Measurements from ENCODE around the gene FBXO5. TPM values are rescaled to one million over a fixed set of nuclear protein-coding genes. Genes with fewer than 3 reads are reported as not detected.

FBXO5 gene
- total and polyA plus RNA-seq, 2 experiments from 2014 or later, result 49.6 to 51.2 TPM

- DNase-seq (ENCODE audit: low spot score) (no peak), ATAC-seq (no peak)
- Histone ChIP-seq H3K27ac (ENCODE audit: low read depth) (no peak overlapping the region), H3K9me2 (ENCODE audit: insufficient read depth) (no peaks in the 10 kb centered on the region), H2AFZ (no peak overlapping the region), H3K4me2 (no peak overlapping the region), H4K20me1 (replicated peaks; ENCODE audit: insufficient read depth) (peaks cover 49% of the 10 kb centered on the region), H3K27me3 (ENCODE audit: insufficient read depth) (no peaks in the 10 kb centered on the region), H3K4me1 (ENCODE audit: insufficient read depth) (no peaks in the 10 kb centered on the region), H3K79me2 (replicated peaks; ENCODE audit: insufficient read depth) (peaks cover 88% of the 10 kb centered on the region), H3F3A (replicated peaks; ENCODE audit: low read depth) (no peaks in the 10 kb centered on the region), H3K4me3 (no peak overlapping the region), H3K36me3 (ENCODE audit: insufficient read depth) (peaks cover 44% of the 10 kb centered on the region; the same call in 1 of the 2 replicates)
- Mint-ChIP-seq H3K9me3 (no peaks in the 10 kb centered on the region), H3K4me3 (no peak overlapping the region), H3K27ac (no peak overlapping the region), H3K36me3 (ENCODE audit: low read depth) (peaks cover 46% of the 10 kb centered on the region), H3K27me3 (ENCODE audit: insufficient read depth, low read depth, poor library complexity) (peaks cover 2% of the 10 kb centered on the region), H3K4me1 (no peaks in the 10 kb centered on the region)
- no peak for TF ChIP-seq POLR2AphosphoS5 (IDR thresholded peaks at IDR 0.05; ENCODE audit: low read depth)
- no peak for TF ChIP-seq ZNF462 (CRISPR knock-in tag; IDR thresholded peaks at IDR 0.05)
- no peak for TF ChIP-seq CREB1 (CRISPR knock-in tag; IDR thresholded peaks at IDR 0.05; ENCODE audit: low read depth)
- no peak for TF ChIP-seq EZH2phosphoT487 (IDR thresholded peaks at IDR 0.05; ENCODE audit: unreplicated experiment)
- TF ChIP-seq STAT1 (IDR thresholded peaks at IDR 0.05; ENCODE audit: unreplicated experiment), result no peak
- no peak for TF ChIP-seq NANOG (IDR thresholded peaks at IDR 0.05; ENCODE audit: borderline replicate concordance)
- TF ChIP-seq JUNB (IDR thresholded peaks at IDR 0.05; ENCODE audit: unreplicated experiment), result no peak
- TF ChIP-seq, protein P1, sequence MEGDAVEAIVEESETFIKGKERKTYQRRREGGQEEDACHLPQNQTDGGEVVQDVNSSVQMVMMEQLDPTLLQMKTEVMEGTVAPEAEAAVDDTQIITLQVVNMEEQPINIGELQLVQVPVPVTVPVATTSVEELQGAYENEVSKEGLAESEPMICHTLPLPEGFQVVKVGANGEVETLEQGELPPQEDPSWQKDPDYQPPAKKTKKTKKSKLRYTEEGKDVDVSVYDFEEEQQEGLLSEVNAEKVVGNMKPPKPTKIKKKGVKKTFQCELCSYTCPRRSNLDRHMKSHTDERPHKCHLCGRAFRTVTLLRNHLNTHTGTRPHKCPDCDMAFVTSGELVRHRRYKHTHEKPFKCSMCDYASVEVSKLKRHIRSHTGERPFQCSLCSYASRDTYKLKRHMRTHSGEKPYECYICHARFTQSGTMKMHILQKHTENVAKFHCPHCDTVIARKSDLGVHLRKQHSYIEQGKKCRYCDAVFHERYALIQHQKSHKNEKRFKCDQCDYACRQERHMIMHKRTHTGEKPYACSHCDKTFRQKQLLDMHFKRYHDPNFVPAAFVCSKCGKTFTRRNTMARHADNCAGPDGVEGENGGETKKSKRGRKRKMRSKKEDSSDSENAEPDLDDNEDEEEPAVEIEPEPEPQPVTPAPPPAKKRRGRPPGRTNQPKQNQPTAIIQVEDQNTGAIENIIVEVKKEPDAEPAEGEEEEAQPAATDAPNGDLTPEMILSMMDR (conservative IDR thresholded peaks at IDR 0.05; ENCODE audit: low read depth in 2 of 2), result no peak
- no peak for TF ChIP-seq ZNF114 (CRISPR knock-in tag; IDR thresholded peaks at IDR 0.05)
- TF ChIP-seq, protein P2, sequence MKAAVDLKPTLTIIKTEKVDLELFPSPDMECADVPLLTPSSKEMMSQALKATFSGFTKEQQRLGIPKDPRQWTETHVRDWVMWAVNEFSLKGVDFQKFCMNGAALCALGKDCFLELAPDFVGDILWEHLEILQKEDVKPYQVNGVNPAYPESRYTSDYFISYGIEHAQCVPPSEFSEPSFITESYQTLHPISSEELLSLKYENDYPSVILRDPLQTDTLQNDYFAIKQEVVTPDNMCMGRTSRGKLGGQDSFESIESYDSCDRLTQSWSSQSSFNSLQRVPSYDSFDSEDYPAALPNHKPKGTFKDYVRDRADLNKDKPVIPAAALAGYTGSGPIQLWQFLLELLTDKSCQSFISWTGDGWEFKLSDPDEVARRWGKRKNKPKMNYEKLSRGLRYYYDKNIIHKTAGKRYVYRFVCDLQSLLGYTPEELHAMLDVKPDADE (IDR thresholded peaks at IDR 0.05), result no peak
- no peak for TF ChIP-seq ZNF331 (CRISPR knock-in tag; IDR thresholded peaks at IDR 0.05; ENCODE audit: low read depth)
- TF ChIP-seq, protein P3, sequence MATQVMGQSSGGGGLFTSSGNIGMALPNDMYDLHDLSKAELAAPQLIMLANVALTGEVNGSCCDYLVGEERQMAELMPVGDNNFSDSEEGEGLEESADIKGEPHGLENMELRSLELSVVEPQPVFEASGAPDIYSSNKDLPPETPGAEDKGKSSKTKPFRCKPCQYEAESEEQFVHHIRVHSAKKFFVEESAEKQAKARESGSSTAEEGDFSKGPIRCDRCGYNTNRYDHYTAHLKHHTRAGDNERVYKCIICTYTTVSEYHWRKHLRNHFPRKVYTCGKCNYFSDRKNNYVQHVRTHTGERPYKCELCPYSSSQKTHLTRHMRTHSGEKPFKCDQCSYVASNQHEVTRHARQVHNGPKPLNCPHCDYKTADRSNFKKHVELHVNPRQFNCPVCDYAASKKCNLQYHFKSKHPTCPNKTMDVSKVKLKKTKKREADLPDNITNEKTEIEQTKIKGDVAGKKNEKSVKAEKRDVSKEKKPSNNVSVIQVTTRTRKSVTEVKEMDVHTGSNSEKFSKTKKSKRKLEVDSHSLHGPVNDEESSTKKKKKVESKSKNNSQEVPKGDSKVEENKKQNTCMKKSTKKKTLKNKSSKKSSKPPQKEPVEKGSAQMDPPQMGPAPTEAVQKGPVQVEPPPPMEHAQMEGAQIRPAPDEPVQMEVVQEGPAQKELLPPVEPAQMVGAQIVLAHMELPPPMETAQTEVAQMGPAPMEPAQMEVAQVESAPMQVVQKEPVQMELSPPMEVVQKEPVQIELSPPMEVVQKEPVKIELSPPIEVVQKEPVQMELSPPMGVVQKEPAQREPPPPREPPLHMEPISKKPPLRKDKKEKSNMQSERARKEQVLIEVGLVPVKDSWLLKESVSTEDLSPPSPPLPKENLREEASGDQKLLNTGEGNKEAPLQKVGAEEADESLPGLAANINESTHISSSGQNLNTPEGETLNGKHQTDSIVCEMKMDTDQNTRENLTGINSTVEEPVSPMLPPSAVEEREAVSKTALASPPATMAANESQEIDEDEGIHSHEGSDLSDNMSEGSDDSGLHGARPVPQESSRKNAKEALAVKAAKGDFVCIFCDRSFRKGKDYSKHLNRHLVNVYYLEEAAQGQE (IDR thresholded peaks at IDR 0.05; ENCODE audit: unreplicated experiment), result no peak
- no peak for TF ChIP-seq EZH2 (IDR thresholded peaks at IDR 0.05; ENCODE audit: low read depth, unreplicated experiment)
Measured at GRCh38 chr6:152993847-152994246, 11.0 kb upstream of the FBXO5 start.
